ENCODE data around the gene DAB1. TPM values are rescaled to one million over a fixed set of nuclear protein-coding genes. Genes with fewer than 3 reads are reported as not detected.

DAB1 gene
- total RNA-seq, 1 donor from 2014 or later = 14.0 TPM

DNA sequence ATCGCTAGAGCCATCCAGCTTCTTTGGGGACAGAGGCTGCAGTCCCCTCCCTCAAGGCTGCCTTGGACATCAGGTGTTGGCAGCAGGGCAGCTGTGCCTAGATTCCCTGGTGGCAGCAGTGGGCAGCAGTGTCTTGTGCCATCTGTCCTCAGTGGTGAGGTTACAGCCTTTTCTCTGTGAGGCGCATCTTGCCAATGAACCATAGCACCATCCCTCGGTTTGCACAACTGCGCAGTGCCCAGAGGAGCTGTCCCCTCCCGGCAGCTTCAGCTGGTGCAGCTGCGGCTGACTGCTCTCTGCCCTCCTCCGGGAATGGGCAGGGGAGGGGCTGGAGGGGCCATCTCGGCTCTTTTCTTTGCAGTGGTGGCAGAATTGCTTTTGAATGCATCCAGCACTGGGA lies 399.0 kb downstream of the DAB1 start:
- H3K4me3 Mint-ChIP-seq = no peak overlapping the region
- H3K9me3 Mint-ChIP-seq = peaks cover 9% of the 10 kb centered on the region
- H3K4me1 Mint-ChIP-seq = peaks cover 14% of the 10 kb centered on the region
- H3K27me3 Mint-ChIP-seq (ENCODE audit: low read depth) = no peaks in the 10 kb centered on the region
- TF ChIP-seq, protein P1, sequence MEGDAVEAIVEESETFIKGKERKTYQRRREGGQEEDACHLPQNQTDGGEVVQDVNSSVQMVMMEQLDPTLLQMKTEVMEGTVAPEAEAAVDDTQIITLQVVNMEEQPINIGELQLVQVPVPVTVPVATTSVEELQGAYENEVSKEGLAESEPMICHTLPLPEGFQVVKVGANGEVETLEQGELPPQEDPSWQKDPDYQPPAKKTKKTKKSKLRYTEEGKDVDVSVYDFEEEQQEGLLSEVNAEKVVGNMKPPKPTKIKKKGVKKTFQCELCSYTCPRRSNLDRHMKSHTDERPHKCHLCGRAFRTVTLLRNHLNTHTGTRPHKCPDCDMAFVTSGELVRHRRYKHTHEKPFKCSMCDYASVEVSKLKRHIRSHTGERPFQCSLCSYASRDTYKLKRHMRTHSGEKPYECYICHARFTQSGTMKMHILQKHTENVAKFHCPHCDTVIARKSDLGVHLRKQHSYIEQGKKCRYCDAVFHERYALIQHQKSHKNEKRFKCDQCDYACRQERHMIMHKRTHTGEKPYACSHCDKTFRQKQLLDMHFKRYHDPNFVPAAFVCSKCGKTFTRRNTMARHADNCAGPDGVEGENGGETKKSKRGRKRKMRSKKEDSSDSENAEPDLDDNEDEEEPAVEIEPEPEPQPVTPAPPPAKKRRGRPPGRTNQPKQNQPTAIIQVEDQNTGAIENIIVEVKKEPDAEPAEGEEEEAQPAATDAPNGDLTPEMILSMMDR (conservative IDR thresholded peaks at IDR 0.05) = no peak
- peaks cover 9% of the 10 kb centered on the region for H3K36me3 Mint-ChIP-seq (ENCODE audit: low read depth)
- no peak overlapping the region for H3K27ac Mint-ChIP-seq (ENCODE audit: unreplicated experiment)
- peak; percentile 4 for DNase-seq (ENCODE audit: low read depth, low spot score)

DNA sequence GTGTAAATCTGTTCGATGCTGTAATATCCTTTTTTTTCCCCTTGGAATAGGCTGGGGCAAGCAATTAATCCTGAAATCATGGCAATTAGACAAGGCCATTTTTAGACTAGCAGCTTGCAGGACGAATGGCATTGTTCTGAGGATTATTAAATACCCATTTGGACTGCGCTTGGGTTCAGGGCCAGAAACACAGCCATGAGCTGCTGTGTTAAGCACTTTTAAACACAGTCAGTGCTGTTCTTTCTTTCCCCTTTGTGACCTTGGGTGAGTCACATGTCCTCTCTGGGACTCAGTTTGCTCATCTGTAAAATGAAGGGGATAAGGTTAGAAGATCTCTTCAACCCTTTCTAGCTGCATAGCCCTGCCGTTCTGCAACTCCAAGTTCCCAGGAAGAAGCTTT lies 399.4 kb downstream of the DAB1 start:
- TF ChIP-seq, protein P1 (conservative IDR thresholded peaks at IDR 0.05) = no peak

DNA sequence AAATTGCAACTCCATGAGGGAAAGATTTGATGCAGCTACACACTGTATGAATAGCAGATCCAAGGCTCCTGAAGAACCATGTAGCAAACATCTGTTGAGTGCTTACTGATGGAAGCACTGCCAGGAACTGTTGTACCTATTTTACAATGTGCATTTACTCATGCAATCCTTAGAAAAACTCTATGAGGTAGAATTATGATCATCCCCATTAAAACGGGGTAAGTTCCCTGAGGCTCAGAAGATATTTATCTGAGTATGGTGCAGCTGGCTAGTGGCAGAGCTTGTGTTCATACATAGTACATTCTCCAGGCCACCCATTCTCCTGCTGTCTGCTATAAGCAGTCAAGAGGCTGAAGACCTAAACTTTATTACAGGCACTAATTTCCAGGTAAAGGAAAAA lies 403.6 kb downstream of the DAB1 start:
- no peak for DNase-seq (ENCODE audit: low read depth, low spot score)
- TF ChIP-seq, protein P1 (conservative IDR thresholded peaks at IDR 0.05) = no peak
- no peaks in the 10 kb centered on the region for H3K27me3 Mint-ChIP-seq (ENCODE audit: low read depth)
- no peak overlapping the region for H3K4me3 Mint-ChIP-seq
- peaks cover 5% of the 10 kb centered on the region for H3K9me3 Mint-ChIP-seq
- no peak overlapping the region for H3K27ac Mint-ChIP-seq (ENCODE audit: unreplicated experiment)
- no peaks in the 10 kb centered on the region for H3K36me3 Mint-ChIP-seq (ENCODE audit: low read depth)
- H3K4me1 Mint-ChIP-seq = peaks cover 24% of the 10 kb centered on the region

More for the DNA sequence above, 399.4 kb downstream of the DAB1 start:
- DNase-seq (ENCODE audit: low read depth, low spot score) = no peak
- Mint-ChIP-seq H3K4me1 (peaks cover 14% of the 10 kb centered on the region), H3K27ac (ENCODE audit: unreplicated experiment) (no peak overlapping the region), H3K4me3 (no peak overlapping the region), H3K9me3 (peaks cover 9% of the 10 kb centered on the region), H3K27me3 (ENCODE audit: low read depth) (no peaks in the 10 kb centered on the region), H3K36me3 (ENCODE audit: low read depth) (peaks cover 6% of the 10 kb centered on the region)

DNA sequence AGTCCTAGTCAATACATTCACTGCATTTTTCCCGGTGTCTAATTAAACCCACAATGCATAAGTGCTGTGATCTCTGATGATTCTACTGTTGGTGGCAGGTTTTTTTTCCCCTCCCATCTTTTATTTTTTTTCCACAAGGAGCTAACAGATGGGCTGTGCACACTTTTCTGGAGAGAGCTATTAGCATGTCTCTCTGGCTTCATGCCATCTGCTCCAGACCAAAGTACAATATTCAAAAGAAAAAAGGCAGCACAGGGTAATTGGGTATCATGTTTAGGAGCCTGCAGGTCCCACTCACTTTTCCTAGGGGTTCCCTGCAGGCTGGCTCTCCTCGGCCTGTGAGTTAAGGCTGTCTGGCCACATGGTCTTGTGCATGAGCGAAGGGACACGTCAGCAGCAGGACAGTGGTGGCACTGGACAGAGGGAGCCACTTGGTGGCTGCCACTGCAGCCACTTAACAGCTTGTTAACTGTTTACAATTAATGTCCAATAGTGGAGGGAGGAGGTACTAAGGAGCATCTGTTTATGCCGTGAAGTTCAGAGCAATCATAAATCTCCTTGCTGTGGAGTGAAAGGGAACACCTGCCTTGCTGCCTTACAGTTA lies 404.5 kb downstream of the DAB1 start:
- peaks cover 5% of the 10 kb centered on the region for H3K9me3 Mint-ChIP-seq
- no peaks in the 10 kb centered on the region for H3K27me3 Mint-ChIP-seq (ENCODE audit: low read depth)
- TF ChIP-seq, protein P1 (conservative IDR thresholded peaks at IDR 0.05) = no peak
- DNase-seq (ENCODE audit: low read depth, low spot score) = no peak
- H3K4me1 Mint-ChIP-seq = peaks cover 18% of the 10 kb centered on the region
- H3K4me3 Mint-ChIP-seq = no peak overlapping the region
- peak overlapping the region; percentile 79 for H3K27ac Mint-ChIP-seq (ENCODE audit: unreplicated experiment)
- H3K36me3 Mint-ChIP-seq (ENCODE audit: low read depth) = no peaks in the 10 kb centered on the region

DNA sequence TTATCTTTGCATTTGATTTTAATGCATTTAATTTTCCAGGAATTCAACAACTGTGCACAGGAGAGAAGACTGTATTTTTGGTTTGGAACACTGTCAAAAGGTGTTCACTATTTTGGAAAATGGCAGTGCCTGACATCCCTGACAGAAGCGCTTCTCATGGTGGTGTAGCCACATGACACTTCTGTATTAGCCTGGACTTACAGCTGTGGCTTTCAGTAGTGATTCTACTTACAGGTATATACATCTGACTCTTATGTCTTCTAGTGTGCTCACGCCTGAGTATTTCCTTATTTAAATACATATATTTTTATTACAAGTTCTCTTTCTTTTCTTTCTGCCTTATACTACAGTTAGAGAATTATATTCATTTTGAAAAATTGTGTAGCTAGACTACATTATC lies 405.7 kb downstream of the DAB1 start:
- TF ChIP-seq, protein P1 (conservative IDR thresholded peaks at IDR 0.05) = no peak
- Mint-ChIP-seq H3K9me3 (peaks cover 5% of the 10 kb centered on the region), H3K27me3 (ENCODE audit: low read depth) (no peaks in the 10 kb centered on the region), H3K4me3 (no peak overlapping the region), H3K4me1 (peaks cover 18% of the 10 kb centered on the region), H3K27ac (ENCODE audit: unreplicated experiment) (no peak overlapping the region), H3K36me3 (ENCODE audit: low read depth) (no peaks in the 10 kb centered on the region)
- DNase-seq (ENCODE audit: low read depth, low spot score) = no peak
